GF-D8 (cell line): ENCODE data around the gene TULP1.
"Not testable (repeated sequence)": the region's sequence is repeated elsewhere in the genome, so short reads cannot be mapped to it uniquely, and the experiment has no call there.

Experiments used
- DNase-seq: peaks from one replicate; lab custom pipeline; 2025; lab: John Stamatoyannopoulos, UW

Gene TULP1

DNA sequence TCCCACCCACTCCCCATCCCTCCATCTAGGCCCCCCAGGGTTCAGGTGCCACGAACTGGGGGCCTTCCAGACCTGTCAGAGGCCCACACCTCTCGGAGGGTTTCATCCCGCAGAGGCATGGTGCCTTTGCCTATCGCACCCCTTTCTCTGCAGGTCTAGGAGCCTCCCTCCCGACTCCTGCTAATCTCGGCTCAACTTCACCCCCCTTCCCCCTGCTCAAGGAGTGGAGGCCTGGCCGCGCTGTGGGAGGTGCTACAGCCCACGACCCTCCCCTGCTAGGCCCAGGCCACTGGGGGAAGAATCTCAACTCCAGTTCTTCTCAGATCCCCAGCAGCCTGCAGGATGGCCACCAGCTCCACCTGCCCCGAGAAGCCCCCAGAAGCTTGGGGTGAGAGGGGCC is at the start of gene TULP1:
Gene TULP1 (minus strand): TSS at position 157 of the 400 bp plus-strand sequence. CDS start 38 bp downstream, at position 119.
- DNase-seq = no peak

DNA sequence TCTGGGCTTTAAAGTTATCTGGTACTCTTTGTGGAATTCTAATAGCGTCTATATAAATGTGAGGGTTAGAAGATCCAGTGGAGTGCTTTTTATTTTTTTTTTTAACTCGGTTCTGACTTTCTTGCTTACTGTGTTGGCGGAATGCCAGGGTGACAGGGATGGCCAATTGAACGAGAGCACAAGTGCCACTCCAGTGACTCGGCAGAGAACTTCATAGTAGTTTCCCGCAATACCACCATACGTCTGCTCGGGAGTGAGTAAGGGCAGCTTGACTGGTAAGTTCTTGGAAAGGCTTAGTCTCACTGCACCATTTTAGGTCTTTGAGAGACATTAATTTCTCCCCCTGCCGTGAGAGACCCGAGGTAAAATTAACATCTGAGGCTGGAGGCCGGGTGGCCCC is 49.4 kb upstream of the TULP1 start:
- no peak for DNase-seq

DNA sequence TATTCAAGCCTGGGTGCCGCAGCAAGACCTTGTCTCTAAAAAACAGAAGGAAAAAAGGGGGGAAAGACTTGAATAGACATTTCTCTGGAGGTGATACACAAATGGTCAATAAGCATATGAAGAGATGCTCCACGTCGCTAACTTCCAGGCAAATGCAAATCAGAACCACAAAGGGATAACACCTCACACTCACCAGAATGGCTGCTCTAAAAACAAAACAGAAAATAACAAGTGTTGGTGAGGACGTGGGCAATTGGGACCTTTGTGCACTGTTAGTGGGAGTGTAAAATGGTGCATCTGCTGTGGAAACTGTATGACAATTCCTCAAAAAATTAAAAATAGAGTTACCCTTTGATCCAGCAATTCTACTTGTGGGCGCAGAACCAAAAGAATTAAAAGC is 48.4 kb upstream of the TULP1 start:
- no peak for DNase-seq

DNA sequence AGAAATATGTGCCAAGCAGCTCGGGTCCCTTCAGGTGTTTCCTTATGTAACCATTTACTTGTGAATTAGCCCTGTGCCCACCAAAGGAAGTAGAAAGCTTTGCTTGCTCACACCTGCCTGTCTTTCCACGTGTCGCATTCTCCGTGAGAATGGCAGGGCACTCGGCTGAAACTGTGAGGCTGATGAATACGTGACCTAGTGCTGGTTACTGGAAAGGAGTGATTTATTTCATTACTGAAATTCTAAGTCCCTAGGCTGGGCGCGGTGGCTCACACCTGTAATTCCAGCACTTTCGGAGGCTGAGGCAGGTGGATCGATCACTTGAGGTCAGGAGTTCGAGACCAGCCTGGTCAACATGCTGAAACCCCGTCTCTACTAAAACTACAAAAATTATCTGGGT is 45.9 kb upstream of the TULP1 start:
- no peak for DNase-seq

DNA sequence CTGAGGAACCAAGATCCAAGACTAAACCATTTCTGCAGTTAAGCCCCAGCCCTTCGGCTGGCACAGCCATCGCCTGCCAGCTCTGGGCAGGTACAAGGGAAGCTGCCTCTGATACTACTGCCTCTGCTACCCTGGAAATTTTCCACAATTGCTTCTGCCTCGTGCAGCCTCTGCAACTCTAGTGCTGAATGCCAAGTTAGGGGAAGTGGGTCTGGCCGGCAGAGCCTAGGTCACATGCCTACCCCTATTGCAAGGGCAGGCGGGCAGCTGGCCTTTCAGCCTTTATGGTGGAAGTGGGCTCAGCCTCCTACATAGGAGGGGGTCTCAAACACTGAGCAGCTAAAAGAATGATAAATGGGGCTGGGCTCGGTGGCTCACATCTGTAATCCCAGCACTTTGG is 44.5 kb upstream of the TULP1 start:
- no peak for DNase-seq

DNA sequence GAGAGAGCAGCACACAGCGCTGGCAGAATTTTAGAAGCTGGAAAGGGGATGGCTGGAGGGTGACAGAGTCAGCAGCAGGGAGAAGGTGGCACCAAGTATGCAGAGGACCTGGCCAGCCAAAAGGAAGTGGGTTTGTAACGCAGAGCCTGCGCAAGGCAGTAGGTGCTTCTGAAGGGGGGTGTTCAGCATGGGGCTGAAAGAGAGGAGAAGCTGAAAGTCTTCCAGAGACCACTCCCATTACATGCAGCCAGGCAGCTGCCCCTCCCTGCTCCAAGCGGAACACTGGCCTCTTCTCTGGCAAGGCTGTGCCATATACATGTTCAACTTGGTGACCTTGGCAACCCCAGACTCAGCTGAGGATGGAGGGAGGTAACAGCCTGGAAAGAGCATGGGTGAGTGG is 42.1 kb upstream of the TULP1 start:
- no peak for DNase-seq

DNA sequence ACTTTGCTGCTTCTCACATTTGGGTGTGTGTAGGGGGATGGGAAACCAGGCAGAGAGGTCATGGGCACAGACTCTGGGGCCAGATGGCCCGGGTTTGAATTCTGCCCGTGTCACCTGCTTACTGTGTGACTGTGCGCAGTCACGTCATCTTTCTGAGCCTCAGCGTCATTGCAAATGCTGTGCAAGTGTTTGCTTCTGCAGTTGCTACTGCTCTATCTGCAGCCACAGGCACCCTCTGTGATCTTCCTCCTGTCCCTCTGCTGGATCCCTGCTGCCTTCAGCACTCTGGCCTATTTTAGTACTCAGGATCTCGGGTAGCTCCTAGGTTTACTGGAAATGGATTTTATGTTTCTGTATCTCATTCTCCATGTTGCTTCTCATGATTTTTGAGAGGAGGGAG is 40.6 kb upstream of the TULP1 start:
- DNase-seq = no peak

DNA sequence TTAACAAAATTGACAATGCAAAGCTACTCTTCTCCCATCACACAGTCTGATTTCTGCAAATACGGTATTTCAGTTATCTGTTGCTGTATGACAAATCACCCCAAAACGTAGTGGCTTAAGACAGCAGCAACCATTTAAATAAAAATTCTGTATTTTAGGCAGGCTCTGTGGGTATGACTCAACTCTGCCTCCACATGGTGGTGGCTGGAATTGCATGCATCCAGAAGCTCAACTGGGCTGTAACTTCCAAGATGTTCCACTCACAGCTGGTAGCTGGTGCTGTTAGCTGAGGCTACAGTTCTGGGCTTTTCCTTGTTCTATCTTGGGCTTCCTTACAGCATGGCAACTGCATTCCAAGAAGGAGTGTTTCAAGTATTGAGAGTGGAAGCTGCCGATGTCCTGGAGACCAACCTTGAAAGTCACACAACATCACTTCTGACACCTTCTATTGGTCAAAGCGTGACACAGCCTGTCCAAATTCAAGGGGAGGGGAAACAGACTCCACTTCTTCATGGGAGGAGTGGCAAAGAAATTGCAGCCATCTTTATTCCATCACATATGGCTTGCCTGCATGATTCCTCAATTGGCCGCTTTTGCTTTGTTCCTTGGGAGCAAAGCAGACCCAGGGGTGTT is 39.7 kb upstream of the TULP1 start:
- DNase-seq = no peak

DNA sequence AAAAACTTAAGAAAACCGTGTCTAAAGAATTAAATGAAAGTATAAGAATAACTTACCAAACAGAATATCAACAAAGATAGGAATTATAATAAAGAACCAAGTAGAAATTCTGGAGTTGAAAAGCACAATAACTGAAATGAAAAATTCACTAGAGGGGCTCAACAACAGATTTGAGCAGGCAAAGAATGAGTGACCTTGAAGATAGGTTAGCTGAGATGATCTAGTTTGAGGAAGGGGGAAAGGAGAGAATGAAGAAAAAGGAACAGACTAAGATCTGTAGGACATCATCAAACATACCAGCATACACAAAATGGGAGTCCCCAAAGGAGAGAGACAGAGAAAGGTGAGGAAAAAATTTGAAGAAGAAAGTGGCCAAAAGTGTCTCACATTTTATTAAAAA is 37.7 kb upstream of the TULP1 start:
- no peak for DNase-seq

DNA sequence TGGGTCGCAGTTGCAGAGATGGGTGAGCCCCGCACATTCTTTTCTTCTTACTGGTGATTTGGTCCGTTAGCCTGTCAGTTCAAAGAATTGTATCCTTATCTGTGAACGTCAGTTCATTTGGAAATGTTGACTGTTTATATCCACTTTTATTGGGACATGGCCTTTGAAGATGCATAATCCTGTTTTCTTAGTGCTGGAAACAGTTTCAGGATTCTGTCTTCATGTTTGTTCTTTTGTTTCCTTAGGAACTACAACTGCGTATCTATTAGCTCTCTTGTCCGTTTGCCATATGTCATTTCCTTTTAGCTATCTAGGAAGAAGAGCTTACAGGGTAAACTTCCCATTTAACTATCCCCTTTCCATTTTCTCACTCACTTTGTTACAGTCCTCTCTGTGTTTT is 35.0 kb upstream of the TULP1 start:
- DNase-seq = no peak

DNA sequence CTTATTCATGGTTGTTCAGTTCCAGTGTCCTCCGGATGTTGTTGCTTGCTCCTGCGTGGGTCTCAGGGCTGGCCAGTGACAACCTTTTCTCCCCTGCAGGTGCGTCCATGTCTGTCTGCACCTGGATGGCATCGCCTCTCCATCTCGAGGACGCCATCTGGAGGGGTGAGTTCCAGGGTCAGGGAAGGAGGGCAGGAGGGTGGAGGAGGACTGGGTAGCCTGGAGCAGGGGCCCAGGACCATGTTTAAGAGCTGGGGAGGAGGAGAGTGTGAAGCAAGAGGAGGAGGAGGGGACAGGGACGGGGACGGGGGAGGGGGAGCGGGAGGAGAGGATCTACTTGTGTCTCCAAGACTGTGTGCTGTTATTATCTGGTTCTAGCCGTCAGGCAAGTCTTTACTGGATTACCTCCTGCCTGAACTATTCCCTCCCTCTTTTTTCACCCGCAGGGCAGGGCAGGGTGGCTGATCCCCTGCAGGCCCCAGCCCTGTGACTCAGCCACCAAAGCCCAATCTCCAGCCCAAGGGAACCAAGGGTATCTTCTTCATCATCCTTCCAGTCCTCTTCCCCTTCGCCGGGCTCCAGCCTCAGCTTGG is 32.2 kb upstream of the TULP1 start:
- DNase-seq = no peak

DNA sequence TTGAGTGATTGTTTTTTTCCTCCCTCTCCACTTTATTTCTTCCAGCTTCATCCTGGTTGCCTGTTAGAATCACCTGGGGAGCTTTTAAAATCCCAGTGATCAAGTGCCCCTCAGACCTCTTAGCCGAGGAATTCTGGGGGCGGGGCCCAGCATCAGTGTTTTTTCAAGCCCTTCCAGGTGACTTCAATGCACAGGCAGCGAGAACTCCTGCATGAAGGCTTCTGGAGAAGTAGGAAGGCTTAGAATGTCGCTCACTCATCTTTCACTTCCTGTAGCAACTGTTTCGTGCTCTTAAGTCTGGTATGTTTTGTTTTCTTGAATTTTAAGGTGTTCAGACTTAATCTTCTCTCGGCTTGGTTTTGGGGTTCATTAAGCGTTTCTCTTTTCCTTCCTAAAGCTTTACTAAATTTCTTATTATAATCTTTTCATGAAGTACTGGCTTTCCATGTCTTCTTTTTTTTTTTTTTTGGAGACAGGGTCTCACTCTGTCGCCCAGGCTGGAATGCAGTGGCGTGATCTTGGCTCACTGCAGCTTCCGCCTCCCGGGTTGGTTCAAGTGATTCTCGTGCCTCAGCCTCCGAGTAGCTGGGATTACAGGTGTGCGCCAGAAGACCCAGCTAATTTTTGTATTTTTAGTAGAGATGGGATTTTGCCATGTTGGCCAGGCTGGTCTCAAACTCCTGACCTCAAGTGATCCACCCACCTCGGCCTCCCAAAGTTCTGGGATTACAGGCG is 30.9 kb upstream of the TULP1 start:
- DNase-seq = no peak

DNA sequence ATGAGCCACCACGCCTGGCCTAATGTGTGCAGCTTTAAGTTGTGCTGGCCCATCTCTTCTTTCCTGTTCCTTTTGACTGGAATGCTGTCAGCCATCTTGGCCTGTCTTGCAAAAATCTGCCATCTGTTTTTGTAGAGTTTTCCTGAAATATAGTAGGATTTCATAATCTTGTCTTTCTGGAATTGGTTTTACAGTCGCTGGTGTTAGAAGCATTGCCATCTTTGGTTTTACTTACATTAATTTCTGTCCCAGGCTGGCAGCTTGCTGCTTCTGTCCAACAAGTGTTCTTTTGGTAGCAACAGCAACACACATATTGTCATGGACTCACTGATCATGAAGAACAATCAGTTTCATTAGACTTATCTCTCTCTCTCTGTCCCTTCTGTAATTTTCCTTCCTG is 29.1 kb upstream of the TULP1 start:
- DNase-seq = no peak

DNA sequence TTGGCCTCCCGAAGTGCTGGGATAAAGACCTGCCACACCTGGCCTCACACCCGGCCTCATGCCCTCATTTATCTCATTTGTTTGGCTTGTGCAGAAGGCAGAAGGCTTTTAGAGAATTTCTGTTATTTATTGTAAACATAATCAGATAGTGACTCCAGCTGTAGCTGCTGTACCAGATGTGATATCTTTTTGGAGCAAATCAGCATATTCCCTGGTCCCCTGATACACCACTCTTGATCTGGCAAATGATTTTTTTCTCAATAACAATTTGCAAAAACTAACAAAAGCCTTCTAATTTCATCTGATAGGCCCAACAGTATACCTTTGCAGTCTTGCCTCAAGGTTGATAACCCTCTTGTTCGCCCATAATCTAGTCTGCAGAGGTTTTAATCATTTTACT is 26.5 kb upstream of the TULP1 start:
- DNase-seq = no peak

DNA sequence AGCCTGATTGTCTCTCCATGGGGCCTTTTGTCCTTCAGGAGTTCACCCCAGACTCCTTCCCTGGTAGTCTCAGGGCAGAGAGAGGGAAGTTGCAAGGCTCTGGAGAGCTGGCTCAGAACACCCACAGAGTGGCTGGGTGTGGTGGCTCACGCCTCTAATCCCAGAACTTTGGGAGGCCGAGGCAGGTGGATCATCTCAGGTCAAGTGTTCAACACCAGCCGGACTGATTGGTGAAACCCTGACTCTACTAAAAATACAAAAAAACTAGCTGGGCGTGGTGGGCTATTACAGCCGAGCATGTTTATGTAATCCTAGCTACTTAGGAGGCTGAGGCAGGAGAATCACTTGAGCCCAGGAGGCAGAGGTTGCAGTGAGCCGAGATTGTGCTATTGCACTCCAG is 23.2 kb upstream of the TULP1 start:
- DNase-seq = not testable (repeated sequence)

DNA sequence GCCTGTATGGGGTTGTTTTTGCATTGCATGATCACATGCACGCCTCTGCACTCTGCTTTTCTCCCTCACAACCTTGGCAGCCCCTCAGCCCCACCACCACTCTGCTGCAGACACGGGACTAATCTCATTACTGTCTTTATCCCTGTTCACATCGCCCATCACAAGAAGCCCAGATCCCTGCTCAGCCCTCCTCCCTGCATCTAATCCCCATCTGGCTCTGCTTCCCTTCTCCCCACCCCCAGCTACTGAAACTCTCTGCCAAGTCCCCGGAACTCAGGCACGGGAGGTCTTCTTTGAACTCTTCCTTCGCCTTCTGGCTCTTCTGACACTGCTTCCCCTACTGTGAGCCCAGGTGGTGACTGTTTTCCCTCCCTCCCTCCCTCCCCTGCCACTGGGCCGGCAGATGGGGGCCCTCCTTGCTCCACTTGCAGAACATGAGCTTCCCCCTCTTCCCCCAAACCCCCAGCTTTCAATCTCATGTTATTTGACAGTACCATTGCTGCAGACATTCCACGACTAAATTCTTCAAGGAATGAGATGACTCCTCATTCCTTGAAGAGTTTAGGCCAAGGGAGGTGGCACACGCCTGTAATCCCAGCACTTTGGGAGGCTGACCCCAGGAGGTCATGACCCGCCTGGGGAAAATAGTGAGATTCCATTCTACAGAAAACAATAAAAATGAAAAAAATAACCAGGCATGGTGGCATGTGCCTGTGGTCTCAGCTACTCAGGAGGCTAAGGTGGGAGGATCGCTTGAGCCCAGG is 21.9 kb upstream of the TULP1 start:
- DNase-seq = no peak

DNA sequence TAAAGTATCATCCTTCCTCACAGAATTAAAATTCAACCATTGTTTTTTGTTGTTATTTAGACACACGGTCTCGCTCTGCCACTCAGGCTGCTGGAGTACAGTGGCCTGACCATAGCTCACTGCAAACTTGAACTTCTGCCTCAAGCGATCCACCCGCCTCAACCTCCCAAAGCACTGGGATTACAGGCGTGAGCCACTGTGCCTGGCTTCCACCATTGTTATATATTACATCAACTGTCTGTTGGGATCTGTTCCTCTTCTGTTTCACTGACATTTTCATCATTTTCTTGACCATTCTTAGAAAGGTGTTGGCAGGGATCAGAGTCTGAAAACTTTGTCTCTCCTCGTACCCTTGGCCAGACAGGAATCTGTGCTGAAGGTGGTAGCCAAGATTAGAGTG is 21.3 kb upstream of the TULP1 start:
- no peak for DNase-seq

DNA sequence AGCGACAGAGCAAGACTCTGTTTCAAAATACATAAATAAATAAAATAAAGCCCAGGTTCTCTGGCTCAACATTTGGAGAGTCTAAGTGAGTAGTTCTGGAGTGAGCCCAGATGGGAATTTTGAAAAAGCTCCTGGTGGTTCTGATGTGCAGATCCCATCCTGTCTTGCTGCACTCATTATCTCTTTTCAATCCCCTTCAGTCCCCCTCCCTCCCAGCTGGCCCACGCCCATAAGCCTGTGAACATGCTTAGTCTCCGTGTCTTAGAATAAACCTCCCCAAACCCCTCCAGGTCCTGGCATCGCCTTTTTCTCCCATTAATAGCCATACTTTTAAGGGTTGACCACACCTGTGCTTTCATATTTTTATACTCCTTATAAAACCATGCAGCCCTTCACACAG is 19.4 kb upstream of the TULP1 start:
- no peak for DNase-seq

DNA sequence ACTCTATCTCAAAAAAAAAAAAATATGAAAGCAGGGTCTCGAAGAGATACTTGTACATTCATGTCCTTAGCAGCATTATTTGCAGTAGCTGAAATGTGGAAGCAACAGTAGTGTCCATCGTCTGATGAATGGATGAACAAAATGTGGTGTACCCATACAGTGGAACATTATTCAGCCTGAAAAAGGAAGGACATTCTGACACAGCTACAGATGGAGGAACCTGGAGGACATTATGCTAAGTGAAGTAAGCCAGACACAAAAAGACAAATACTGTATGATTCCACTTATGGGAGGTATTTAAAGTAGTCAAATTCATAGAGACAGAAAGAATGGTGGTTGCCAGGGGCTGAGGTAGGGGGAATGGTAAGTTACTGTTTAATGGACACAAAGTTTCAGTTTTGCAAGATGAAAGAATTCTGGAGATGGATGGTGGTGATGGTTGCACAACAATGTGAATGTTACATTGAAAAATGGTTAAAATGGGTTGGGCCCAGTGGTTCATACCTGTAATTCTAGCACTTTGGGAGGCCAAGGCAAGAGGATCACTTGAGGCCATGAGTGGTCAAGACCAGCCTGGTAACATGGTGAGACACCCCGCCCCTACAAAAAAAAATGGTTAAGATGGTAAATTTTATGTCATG is 11.8 kb upstream of the TULP1 start:
- DNase-seq = no peak

DNA sequence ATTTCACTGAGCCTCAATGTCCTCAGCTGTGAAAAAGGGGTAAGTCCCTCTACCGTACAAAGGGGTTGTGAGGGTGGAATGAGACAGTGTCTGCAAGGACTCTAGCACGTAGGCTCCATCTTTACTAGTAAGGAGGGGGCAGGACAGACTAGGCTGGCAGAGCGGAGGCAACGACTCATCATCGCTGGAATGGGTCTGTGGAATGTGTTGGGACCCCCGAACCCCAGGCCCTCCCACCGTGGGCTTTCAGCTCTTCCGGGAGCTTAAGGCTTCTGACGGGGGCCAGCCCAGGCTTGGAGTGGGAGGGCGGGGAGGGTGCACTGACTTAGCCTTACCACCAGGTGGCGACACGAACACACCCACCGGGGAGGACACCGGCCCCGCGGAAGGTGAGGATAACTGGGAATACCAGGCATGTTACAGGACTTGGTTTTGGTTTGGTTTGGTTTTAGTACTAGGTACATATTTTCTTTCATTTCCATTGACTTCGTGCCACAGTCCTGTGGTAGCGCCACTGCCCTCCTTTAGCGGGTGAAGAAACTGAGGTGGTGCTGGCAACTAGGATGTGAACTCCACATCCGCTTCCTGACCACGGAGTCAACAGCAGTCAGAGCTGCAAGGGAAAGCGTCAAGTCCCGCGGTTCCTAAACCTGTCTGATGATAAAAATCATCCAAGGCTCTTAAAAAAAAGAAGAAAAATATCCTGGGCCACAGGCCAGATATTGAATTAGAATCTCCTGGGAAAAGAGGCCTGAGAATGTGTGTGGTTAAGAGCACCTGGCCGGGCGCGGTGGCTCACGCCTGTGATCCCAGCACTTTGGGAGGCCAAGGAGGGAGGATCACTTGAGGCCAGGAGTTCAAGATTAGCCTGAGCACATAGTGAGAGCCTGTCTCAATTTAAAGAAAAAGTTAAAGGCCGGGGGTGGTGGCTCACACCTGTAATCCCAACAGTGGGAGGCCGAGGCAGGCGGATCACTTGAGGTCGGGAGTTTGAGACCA is 10.3 kb upstream of the TULP1 start:
- DNase-seq = peak; percentile 27

DNA sequence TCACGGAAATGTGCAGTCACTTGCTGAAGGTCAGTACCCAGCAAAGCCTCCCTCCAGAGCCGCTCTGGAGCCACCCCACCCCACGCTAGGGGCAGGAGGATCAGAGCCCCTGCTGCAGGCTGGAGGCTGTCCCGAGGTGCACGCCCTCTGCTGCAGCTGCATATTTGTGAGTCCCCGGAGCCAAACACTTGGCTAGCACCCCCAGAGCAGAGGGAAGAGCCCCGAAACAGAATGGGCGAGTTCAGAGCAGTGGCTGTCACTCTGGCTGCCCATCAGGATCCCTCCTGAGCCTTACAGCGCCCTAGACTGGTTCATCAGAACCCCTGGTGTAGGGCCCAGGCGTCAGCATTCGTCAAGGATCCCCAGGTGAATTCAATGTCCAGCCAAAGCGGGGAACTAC is 9.5 kb upstream of the TULP1 start:
- no peak for DNase-seq
